ENCODE measurements around the gene PPM1M.

The PPM1M gene, protein sequence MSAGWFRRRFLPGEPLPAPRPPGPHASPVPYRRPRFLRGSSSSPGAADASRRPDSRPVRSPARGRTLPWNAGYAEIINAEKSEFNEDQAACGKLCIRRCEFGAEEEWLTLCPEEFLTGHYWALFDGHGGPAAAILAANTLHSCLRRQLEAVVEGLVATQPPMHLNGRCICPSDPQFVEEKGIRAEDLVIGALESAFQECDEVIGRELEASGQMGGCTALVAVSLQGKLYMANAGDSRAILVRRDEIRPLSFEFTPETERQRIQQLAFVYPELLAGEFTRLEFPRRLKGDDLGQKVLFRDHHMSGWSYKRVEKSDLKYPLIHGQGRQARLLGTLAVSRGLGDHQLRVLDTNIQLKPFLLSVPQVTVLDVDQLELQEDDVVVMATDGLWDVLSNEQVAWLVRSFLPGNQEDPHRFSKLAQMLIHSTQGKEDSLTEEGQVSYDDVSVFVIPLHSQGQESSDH

DNA sequence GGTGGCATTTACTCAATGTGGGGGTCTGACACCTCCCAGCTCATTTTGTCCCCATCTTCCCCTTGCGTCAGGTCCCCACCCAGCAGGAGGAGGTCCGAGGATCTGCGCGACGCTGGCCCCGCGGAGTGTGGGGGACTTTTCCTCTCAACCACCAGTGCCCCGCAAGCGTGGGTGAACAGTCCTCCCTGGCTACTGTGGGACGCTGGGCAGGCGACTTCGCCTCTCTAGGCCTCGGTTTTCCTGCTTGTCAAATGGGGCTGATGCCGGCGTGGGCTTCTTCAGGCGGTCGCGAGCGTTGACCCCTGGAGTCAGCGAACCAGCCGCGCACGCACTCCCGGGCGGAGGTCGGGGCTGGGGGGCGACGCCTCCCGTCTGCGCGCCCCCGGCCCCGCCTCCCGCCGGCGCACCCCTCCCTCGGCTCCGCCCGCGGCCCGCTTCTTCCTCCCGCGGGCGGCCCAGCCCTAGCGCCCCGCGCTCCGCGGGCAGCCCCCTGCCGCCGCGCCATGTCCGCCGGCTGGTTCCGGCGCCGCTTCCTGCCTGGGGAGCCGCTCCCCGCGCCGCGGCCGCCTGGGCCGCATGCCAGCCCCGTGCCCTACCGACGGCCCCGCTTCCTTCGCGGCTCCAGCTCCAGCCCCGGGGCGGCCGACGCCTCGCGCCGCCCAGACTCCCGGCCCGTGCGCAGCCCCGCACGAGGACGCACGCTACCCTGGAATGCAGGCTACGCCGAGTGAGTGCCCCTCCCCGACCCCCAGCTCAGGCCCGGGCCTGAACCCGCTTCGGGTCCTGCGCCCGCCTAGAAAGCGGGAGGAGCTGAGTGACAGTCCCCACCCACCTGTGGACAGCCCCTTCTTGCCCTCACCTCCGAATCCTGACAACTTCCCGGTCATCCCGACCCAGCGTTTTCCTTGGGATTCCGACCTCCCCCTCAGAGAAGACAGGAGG, at the start of gene PPM1M:
Gene PPM1M, plus strand, starts transcription at position 438 of the 942 bp plus-strand sequence. Its CDS starts 66 bp downstream, at position 504.
- DNase-seq (ENCODE audit: low spot score), result no peak

DNA sequence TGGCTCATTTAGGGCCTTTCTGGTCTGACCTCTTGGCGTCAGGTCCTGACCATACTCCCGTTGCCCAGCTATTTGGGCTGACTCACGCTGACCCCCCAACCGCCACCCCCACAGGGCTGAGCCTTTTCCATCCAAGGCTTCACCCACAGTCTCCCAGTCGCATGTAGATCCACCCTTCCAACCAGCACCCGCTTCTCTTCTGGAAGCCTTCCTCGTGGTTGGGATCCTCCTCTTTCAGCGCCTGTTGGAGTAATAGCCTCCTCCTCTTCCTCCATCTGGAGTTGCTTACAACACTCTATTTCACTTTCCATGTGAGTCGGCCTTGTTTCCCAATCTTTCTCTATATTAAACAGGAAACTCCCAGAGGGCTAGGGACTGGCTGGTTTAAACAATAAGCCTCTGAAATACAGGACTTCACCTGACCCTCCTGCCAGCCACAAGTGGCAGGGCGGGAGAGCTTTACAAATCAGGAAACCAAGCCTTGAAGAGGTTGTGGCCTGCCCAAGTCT, 49.7 kb upstream of the PPM1M start:
- no peak for DNase-seq (ENCODE audit: low spot score)

DNA sequence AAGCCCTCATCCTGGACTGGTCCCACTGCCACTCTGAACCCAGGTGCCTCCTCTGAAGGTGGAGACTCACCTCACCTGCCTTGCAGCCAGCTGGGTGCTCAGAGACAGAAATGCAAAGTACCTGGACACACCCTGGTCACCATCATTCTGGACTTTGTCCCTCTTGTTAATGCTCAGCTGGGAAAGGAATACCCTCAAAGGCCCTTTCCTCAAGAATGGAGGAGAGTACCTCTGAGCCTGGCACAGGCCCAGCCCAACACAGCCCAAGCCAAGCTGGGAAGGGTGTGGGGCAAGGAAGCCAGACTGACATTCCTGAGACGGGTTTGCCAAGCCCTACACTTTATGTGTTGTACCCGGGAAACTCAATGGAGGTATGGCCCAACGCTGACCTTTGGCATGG, 48.6 kb upstream of the PPM1M start:
- DNase-seq (ENCODE audit: low spot score), result no peak

DNA sequence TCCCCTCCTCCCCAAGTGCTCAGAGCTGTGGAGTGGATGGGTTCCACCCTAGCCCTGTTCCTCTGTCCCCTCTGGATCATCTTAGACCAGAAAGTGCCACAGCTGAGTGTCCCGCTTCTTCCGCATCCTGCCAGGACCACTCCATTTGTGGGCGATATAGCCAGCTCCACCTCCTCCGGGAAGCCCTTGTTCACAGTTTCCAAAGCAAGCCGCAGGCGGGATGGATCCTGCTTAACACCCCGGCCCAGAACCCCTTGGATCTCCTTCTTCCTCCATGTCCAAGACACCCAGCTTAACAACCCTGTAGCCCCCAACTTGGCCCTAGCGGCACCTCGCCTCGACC, 48.1 kb upstream of the PPM1M start:
- DNase-seq (ENCODE audit: low spot score), result no peak

DNA sequence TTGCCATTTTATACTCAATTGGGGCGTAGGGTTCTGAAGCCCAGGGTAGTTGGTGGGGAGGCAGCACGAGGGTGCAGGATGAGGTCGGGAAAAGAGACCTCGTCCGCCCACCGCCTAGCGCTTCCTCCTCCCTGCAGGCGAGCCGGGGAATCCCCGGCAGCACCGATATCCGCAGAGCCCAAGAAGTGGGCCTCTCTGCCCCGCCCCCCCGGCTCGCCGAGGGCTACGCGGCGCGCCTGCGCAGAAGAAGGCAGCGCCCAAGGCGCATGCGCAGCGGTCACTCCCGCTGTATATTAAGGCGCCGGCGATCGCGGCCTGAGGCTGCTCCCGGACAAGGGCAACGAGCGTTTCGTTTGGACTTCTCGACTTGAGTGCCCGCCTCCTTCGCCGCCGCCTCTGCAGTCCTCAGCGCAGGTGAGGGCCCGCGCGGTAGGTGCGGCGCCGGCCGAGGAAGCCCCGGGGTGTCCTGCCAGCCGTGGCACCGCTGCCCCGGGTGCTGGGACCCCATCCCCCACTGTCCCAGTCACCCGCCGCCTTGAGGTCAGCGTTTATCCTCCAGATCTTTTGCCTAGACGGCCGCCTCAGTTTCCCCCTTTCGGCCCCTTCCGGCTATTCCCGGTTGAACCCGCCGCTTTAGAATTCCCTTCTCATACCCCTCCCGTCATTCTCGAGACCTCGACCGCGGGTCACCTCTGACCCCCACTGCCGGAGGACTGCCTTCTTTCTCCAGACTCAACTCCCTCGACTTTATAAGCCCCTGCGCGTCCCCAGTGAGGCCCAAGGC, 47.5 kb upstream of the PPM1M start, which contains the start of gene ALAS1:
Gene ALAS1, plus strand, starts transcription at position 319 of the 784 bp plus-strand sequence. CDS start 1,082 bp downstream, outside the sequence.
- DNase-seq (ENCODE audit: low spot score), result peak; percentile 90

DNA sequence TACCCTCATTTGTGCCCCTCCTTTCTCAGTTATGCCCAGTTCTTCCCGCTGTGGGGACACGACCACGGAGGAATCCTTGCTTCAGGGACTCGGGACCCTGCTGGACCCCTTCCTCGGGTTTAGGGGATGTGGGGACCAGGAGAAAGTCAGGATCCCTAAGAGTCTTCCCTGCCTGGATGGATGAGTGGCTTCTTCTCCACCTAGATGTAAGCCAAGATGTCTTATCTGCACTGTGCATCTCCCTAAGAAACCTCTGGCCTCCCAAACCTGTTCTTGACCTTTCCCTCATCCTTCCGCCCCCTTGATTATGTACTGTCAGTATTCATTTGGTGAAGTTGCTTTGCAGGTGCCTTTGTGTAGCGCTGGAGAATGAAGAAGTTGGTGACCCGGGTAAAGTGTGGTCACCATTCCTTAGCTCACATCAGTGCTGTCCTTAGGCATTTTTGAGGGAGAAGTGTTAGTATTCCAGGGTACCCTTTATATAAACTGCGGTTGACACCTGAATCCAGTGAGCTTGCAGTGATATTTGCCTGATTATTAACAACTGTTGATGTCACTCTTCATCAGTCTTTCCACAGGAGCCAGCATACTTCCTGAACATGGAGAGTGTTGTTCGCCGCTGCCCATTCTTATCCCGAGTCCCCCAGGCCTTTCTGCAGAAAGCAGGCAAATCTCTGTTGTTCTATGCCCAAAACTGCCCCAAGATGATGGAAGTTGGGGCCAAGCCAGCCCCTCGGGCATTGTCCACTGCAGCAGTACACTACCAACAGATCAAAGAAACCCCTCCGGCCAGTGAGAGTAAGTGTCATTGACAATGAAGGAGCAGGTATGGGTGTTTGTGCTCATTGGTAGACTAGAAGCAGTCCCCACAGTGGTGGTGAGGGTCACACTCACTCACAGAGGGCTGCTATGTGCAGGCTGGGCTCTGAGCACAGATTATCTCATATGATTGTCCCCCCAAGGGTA, 46.6 kb upstream of the PPM1M start:
- no peak for DNase-seq (ENCODE audit: low spot score)

DNA sequence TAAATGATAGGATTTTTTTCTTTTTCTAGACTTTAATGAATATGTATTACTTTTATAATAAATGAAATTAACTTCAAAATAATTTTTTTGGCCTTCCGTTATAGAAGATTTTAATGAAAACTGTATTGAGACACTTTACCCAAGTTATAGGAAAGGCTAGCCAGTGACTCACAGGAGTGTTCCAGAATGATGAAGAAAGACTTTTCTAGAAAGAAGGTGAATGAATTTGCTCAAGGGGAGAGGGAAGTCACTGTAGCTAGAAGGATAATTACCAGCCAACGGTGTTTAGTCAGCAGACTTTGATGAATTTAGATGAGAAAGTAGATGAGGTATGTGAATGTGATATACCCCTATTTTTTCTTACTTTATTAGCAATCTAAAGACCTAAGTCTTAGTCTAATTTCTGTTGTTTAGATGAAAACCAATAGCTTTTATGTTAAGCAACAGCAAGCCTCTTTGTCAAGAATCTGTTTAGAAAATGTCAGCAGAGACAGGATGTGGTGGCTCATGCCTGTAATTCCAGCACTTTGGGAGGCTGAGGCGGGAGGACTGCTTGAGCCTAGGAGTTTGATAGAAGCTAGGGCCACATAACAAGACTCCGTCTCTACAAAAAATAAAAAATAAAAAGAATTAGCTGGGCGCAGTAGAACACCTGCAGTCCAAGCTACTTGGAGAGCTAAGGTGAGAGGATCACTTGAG, 44.4 kb upstream of the PPM1M start:
- DNase-seq (ENCODE audit: low spot score), result no peak

DNA sequence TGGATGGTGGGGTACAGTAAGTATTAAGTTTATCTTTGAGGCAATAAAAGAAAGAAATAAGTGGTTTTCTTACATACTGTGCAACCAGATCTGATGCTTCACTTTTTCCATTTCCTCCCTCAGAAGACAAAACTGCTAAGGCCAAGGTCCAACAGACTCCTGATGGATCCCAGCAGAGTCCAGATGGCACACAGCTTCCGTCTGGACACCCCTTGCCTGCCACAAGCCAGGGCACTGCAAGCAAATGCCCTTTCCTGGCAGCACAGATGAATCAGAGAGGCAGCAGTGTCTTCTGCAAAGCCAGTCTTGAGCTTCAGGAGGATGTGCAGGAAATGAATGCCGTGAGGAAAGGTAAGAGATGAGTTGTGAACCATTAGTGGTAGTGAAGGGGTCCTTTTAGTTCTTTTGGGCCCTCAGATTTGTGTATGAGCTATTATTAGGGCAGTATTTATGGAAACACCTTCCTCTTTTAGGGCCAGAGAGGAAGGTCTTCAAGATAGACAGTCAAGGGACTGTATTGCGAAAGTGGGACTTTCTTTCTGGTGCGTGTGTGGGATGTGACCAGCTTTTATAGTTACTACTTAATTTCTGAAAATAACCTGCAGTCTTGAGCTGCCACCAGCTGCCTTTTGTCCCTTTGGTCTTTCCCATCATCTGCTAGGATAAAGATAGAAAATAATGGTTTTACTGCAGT, 43.0 kb upstream of the PPM1M start:
- peak; percentile 83 for DNase-seq (ENCODE audit: low spot score)

DNA sequence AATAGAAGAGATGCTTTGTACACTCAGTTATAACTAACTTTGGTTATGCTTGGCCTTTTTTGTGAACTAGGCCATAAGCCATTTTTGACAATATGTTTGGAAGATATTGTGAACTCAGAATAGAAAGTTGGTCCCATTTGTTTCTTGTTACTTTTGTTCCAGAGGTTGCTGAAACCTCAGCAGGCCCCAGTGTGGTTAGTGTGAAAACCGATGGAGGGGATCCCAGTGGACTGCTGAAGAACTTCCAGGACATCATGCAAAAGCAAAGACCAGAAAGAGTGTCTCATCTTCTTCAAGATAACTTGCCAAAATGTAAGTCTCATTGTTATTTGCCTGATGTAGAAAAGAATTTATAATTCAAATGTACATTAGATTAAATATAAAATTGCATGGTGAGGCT, 41.9 kb upstream of the PPM1M start:
- no peak for DNase-seq (ENCODE audit: low spot score)

DNA sequence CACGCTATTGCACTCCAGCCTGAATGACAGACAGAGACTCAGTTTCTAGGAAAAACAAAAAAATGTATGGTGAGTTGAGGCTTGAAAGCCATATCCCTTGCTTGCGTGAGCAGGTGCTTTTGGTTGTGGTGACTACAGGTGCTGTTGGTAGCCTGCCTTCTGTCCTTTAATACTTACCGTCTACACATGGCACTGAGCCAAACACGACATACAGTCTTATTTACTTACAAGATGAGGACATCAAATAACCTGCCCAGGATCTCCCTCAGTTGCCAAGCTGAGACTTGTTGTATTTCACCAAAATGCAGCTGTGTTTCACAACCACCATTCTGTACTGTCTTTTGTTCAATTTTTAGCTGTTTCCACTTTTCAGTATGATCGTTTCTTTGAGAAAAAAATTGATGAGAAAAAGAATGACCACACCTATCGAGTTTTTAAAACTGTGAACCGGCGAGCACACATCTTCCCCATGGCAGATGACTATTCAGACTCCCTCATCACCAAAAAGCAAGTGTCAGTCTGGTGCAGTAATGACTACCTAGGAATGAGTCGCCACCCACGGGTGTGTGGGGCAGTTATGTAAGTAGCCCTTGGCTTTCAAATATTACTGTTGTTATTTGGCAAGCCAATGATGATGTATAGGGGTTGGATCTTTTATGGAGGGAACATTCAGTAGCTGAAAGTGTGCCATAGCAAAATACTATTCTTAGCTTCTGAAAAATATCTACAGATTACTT, 41.1 kb upstream of the PPM1M start:
- DNase-seq (ENCODE audit: low spot score), result no peak

DNA sequence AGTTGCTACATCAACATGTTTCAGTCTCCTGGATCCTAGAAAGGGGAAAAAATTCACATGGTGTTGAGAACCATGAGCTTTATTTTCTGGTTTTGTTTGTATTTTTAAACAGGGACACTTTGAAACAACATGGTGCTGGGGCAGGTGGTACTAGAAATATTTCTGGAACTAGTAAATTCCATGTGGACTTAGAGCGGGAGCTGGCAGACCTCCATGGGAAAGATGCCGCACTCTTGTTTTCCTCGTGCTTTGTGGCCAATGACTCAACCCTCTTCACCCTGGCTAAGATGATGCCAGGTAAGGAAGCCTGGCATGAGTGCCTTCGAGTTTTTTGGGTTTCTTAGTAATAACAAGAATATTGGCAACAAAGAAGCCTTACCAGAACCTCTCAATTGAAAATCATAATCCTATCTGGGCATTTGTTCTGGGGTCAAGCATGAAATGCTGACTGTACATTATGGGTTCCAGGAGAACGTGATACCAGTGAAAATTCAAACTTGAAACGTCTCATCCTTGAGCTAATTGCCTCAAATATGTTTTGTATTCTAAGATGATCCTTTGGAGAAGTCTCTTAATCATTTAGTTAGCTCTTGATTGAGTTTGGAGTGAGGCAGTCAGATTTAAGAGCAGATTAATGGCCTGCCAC, 39.7 kb upstream of the PPM1M start:
- DNase-seq (ENCODE audit: low spot score), result no peak

DNA sequence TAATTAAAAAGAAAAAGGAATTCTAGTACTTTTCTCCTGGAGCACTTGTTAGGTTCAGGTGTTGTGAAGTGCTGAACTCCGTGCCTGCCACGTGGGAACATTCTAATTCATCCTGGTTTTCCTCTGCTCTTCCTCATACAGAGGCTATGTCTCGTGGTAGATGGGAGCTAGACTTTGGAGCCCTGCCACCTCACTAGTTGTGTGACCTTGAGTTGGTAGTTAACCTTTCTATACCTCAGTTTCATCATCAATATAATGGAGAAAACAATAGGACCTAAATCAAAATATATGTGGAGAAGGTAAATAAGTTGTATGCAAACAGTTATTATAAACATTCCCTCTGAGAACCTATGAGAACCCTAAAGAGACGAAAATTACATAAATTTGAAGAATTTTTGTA, 37.0 kb upstream of the PPM1M start:
- no peak for DNase-seq (ENCODE audit: low spot score)

DNA sequence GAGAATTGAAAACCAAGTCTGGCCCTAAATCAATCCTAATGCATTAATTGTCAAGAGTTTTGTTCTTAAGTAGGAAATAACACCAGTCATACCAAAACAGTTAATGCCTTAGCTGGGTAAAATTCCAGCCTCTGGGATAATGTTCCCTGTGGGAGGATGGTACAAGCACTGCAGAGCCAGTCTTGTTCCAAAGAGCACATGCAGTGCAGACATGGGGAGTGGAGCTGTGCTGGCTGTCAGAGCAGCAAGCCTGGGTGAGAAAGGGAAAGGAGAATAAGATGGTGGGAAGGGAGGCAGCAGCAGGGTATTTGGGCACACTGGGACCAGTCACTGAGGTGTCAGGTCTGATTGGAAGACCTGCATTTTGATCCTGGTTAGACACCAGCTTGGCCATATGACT, 35.5 kb upstream of the PPM1M start:
- no peak for DNase-seq (ENCODE audit: low spot score)

DNA sequence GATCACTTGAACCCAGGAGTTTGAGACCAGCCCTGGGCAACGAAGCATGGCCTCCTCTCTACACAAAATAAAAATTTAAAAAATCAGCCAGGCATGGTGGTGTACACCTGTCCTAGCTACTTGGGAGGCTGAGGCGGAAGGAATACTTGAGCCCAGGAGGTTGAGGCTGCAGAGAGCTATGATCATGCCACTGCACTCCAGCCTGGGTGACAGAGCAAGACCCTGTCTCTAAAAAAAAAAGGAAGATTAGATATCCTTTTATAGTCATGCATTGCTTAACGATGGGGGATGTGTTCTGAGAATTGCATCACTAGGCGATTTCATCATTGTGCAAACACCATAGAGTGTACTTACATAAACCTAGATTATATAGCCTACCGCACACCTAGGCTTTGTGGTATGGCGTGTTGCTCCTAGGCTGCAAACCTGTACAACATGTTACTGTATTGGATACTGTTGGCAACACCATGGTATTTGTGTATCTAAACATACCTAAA, 35.0 kb upstream of the PPM1M start:
- no peak for DNase-seq (ENCODE audit: low spot score)

DNA sequence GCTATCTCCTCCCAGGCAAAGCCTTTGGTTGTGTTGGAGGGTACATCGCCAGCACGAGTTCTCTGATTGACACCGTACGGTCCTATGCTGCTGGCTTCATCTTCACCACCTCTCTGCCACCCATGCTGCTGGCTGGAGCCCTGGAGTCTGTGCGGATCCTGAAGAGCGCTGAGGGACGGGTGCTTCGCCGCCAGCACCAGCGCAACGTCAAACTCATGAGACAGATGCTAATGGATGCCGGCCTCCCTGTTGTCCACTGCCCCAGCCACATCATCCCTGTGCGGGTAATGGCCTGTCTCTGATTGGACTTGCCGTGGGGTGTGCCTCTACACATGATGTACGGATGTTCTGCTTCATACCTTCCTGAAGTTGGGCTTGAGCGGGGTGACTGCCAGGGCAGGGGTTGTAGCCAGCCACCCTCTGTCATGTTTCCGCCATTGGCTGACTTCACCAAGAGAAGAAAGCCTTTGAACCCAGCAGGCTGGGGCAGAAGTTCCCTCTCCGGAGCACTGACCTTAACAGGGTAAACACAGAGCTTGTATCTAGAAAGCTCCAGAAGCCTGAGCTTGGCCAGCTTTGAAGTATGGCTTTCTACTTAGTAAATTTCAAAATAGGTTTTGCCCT, 34.2 kb upstream of the PPM1M start:
- no peak for DNase-seq (ENCODE audit: low spot score)

DNA sequence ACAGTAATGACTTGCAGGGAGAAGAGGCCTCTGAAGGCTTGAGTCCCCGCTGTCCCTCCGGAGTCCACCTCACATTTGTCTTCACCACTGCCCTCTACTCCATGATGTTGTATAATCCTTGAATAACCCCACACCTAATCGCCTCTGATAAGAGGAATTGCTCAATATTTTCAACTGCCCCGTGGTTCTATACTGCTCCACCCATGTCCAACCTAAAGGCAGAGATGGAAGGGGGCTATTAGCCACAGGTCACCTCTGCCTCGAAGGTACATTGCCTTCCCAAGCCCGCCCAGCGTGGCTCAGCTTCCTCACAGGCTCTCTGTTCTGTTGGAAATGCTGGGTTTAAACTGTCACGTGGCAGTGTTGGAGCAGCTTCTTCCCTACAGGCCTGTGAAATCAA, 32.6 kb upstream of the PPM1M start:
- DNase-seq (ENCODE audit: low spot score), result no peak

DNA sequence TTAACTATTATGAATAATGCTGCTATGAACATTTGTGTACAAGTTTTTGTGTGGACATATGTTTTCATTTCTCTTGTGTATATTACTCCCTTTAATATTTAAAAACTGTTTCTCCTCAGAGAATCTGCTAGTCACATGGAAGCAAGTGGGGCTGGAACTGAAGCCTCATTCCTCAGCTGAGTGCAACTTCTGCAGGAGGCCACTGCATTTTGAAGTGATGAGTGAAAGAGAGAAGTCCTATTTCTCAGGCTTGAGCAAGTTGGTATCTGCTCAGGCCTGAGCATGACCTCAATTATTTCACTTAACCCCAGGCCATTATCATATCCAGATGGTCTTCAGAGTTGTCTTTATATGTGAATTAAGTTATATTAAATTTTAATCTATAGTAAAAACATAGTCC, 31.7 kb upstream of the PPM1M start:
- DNase-seq (ENCODE audit: low spot score), result no peak

DNA sequence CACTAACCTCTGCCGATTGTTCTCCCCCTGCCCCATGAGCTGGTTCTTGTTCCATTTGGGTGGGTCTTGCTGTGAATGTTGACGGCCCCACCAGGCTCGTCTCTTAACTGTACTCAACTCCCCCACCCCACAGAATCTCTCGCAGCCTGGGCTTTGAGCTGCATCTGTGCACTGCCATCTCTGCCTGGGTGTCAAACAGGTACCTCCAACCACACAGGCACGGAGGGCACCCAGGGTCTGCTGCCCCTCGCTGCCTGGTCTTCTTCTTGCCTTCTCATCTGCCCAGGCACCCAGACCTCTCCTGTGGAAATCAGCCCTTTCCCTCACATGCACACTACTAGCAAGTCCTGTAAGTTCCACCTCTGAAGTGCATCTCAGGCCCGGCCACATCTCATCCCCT, 30.2 kb upstream of the PPM1M start:
- no peak for DNase-seq (ENCODE audit: low spot score)
